IMR-90 (cell line): ENCODE results near the gene DOCK6. TPM values are rescaled to one million over a fixed set of nuclear protein-coding genes. Genes with fewer than 3 reads are reported as not detected.

Source experiments
- ATAC-seq: fragments of 200-7000 bp; cut with Tn5 transposase; 2 replicates; pipeline ENCODE4 v1.9.1; 2020; ENCODE audit warnings: low read depth, mild to moderate bottlenecking, moderate library complexity
- BruUV-seq: library from RNA; stranded (reverse); fragments of 400-500 nt; replicated peaks from 2 replicates; lab custom pipeline; 2021; lab: Mats Ljungman, UMichigan
- CTCF ChIA-PET: fragments of 300-600 bp; formaldehyde crosslinking; extraction: SDS; loops from one replicate; lab custom pipeline; 2021; ENCODE audit warnings: antibody characterized with exemption; lab: Yijun Ruan, JAX
- POLR2A ChIA-PET: fragments of 300-600 bp; sonication (Branson Sonifier 250); formaldehyde crosslinking; loops from one replicate; lab custom pipeline; 2022; ENCODE audit warnings: antibody characterized with exemption; ENCODE audit not compliant: unreplicated experiment; lab: Charles Lee
- DNase-seq: peaks from one replicate; pipeline ENCODE4 v3.0.0; 2013
- H2AFZ ChIP-seq: replicated peaks from 2 replicates; pipeline ENCODE3; 2013; ENCODE audit warnings: low read length, mild to moderate bottlenecking; ENCODE audit not compliant: poor library complexity
- H2AK5ac ChIP-seq: 2 replicates; pipeline ENCODE4 v1.6.1; 2013; ENCODE audit warnings: low read depth, low read length, inconsistent platforms
- H2AK9ac ChIP-seq: replicated peaks from 2 replicates; pipeline ENCODE3; 2013; ENCODE audit warnings: mild to moderate bottlenecking, low read depth, low read length, moderate library complexity; ENCODE audit not compliant: poor library complexity
- H2BK120ac ChIP-seq: 2 replicates; pipeline ENCODE4 v1.6.1; 2013; ENCODE audit warnings: low read depth, low read length, inconsistent platforms
- H2BK15ac ChIP-seq: 3 replicates; pipeline ENCODE4 v1.6.1; 2013; ENCODE audit warnings: low read depth, low read length, inconsistent platforms
- H2BK20ac ChIP-seq: 2 replicates; pipeline ENCODE4 v1.6.1; 2013; ENCODE audit warnings: low read depth, mild to moderate bottlenecking, inconsistent platforms, low read length, moderate library complexity
- H2BK5ac ChIP-seq: 2 replicates; pipeline ENCODE4 v1.6.1; 2013; ENCODE audit warnings: mild to moderate bottlenecking, low read depth, low read length, inconsistent platforms; ENCODE audit not compliant: poor library complexity, severe bottlenecking
- H3K14ac ChIP-seq: replicated peaks from 2 replicates; pipeline ENCODE4 v1.6.1; 2013; ENCODE audit warnings: low read depth, low read length, inconsistent platforms
- H3K18ac ChIP-seq: 2 replicates; pipeline ENCODE4 v1.6.1; 2013; ENCODE audit warnings: low read depth, low read length, control low read depth
- H3K23ac ChIP-seq: 2 replicates; pipeline ENCODE4 v1.6.1; 2013; ENCODE audit warnings: low read depth, low read length, inconsistent platforms
- H3K27ac ChIP-seq: 2 replicates; pipeline ENCODE4 v1.5.1; 2013; ENCODE audit warnings: mild to moderate bottlenecking, control low read depth, low read length; ENCODE audit not compliant: insufficient read depth
- H3K27me3 ChIP-seq: 2 replicates; pipeline ENCODE4 v1.6.1; 2013; ENCODE audit warnings: low read length; ENCODE audit not compliant: control insufficient read depth, insufficient read depth
- H3K36me3 ChIP-seq: 2 replicates; pipeline ENCODE4 v1.6.1; 2013; ENCODE audit warnings: low read length, mixed read lengths; ENCODE audit not compliant: control insufficient read depth, insufficient read depth
- H3K4ac ChIP-seq: 2 replicates; pipeline ENCODE4 v1.6.1; 2013; ENCODE audit warnings: low read depth, low read length, inconsistent platforms
- H3K4me1 ChIP-seq: 2 replicates; pipeline ENCODE4 v1.6.1; 2013; ENCODE audit warnings: low read length, mixed read lengths; ENCODE audit not compliant: control insufficient read depth, insufficient read depth
- H3K4me2 ChIP-seq: 2 replicates; pipeline ENCODE4 v1.6.1; 2013; ENCODE audit warnings: low read depth, mild to moderate bottlenecking, control low read depth, low read length, moderate library complexity
- H3K4me3 ChIP-seq: 2 replicates; pipeline ENCODE4 v1.5.1; 2013; ENCODE audit warnings: low read depth, mild to moderate bottlenecking, control low read depth, low read length, moderate library complexity; ENCODE audit not compliant: insufficient read depth
- H3K56ac ChIP-seq: 2 replicates; pipeline ENCODE4 v1.6.1; 2013; ENCODE audit warnings: low read length, inconsistent platforms; ENCODE audit not compliant: insufficient read depth; ENCODE audit errors: extremely low read depth
- H3K79me1 ChIP-seq, 2 experiments: 2 replicates each; pipeline ENCODE4 v1.6.1; 2013; ENCODE audit warnings: low read length in 2 of 2, inconsistent platforms in 1 of 2, low read depth in 1 of 2
- H3K9ac ChIP-seq: 2 replicates; pipeline ENCODE4 v1.6.1; 2013; ENCODE audit warnings: low read depth, low read length, control low read depth
- H3K9me1 ChIP-seq: 2 replicates; pipeline ENCODE4 v1.6.1; 2013; ENCODE audit warnings: low read length, inconsistent platforms; ENCODE audit not compliant: insufficient read depth
- H3K9me3 ChIP-seq: 2 replicates; pipeline ENCODE4 v1.6.1; 2013; ENCODE audit warnings: low read length; ENCODE audit not compliant: control insufficient read depth, insufficient read depth
- H4K20me1 ChIP-seq: 2 replicates; pipeline ENCODE4 v1.6.1; 2013; ENCODE audit warnings: low read length, inconsistent platforms; ENCODE audit not compliant: insufficient read depth
- H4K5ac ChIP-seq: 2 replicates; pipeline ENCODE4 v1.6.1; 2013; ENCODE audit warnings: mild to moderate bottlenecking, low read depth, low read length, control low read depth
- H4K8ac ChIP-seq, 2 experiments: 2 replicates each; pipeline ENCODE4 v1.6.1; 2013; ENCODE audit warnings: low read depth in 2 of 2, low read length in 2 of 2, control low read depth in 1 of 2, inconsistent platforms in 1 of 2
- H4K91ac ChIP-seq: 2 replicates; pipeline ENCODE4 v1.6.1; 2013; ENCODE audit warnings: low read depth, low read length, inconsistent platforms; ENCODE audit not compliant: insufficient read depth
- BHLHE40 ChIP-seq: fragments of 150-350 bp; IDR thresholded peaks from 2 replicates; pipeline ENCODE4 v1.6.1; 2016; ENCODE audit warnings: mild to moderate bottlenecking, low read depth, low read length
- CEBPB ChIP-seq: IDR thresholded peaks from 2 replicates; pipeline ENCODE4 v1.6.1; 2012; ENCODE audit warnings: low read depth, low read length, improper control_type of control experiment
- CHD1 ChIP-seq: IDR thresholded peaks from 2 replicates; pipeline ENCODE4 v1.6.1; 2012; ENCODE audit warnings: low read depth, low read length, improper control_type of control experiment
- CTCF ChIP-seq: conservative IDR thresholded peaks from 2 replicates; pipeline ENCODE4 v1.5.1; 2012; ENCODE audit warnings: mild to moderate bottlenecking, low read depth, low read length, improper control_type of control experiment
- MAZ ChIP-seq: IDR thresholded peaks from 2 replicates; pipeline ENCODE4 v1.6.1; 2012; ENCODE audit warnings: low read depth, mild to moderate bottlenecking, low read length, improper control_type of control experiment, moderate library complexity, borderline replicate concordance
- MXI1 ChIP-seq: IDR thresholded peaks from 2 replicates; pipeline ENCODE4 v1.6.1; 2012; ENCODE audit warnings: low read depth, mild to moderate bottlenecking, low read length, moderate library complexity, borderline replicate concordance
- NFE2L2 ChIP-seq: fragments of 150-350 bp; IDR thresholded peaks from 2 replicates; pipeline ENCODE4 v1.6.1; 2016; ENCODE audit warnings: low read depth, mild to moderate bottlenecking, low read length
- POLR2A ChIP-seq: IDR thresholded peaks from 2 replicates; pipeline ENCODE4 v1.6.1; 2012; ENCODE audit warnings: mild to moderate bottlenecking, low read depth, low read length
- RFX5 ChIP-seq: IDR thresholded peaks from 2 replicates; pipeline ENCODE4 v1.8.0; 2012; ENCODE audit warnings: low read depth, mild to moderate bottlenecking, low read length, moderate library complexity
- SMC3 ChIP-seq: fragments of 150-350 bp; IDR thresholded peaks from 2 replicates; pipeline ENCODE4 v1.6.1; 2016; ENCODE audit warnings: low read depth, mild to moderate bottlenecking, antibody characterized with exemption, low read length, moderate library complexity
- WGBS, 2 experiments: methylation state at CpG; one replicate each; pipeline versions ENCODE4 v1.1.5 to v1.1.7; 2013; ENCODE audit warnings: missing lambda C conversion rate in 2 of 2; ENCODE audit not compliant: insufficient read length in 1 of 2; ENCODE audit errors: extremely low coverage in 2 of 2; 5-methylcytosine and 5-hydroxymethylcytosine counted together
- dilution Hi-C: fragments of 300-500 bp; cut with HindIII; formaldehyde crosslinking; loops from one replicate; pipeline ENCODE4 v1.14.3; 2018; ENCODE audit warnings: low sequenced_read_pairs; ENCODE audit not compliant: unreplicated experiment
- in situ Hi-C: fragments of 300-500 bp; cut with MboI; formaldehyde crosslinking; loops from 3 replicates; pipeline ENCODE4 v1.14.3; 2019; ENCODE audit warnings: low sequenced_read_pairs, inconsistent platforms, mixed read lengths
- intact Hi-C: fragments of 100-400 bp; cut with micrococcal nuclease; formaldehyde crosslinking; loops from 2 replicates; pipeline ENCODE4 v1.10.0; 2022
- polyA plus RNA-seq, 3 experiments: library from polyadenylated mRNA; depleted of rRNA; stranded (reverse); fragments of >200 nt; gene quantifications; 2 replicates each; pipeline ENCODE4 v1.2.3, GENCODE V29; 2012; ENCODE audit warnings: low replicate concordance in 1 of 3
- total RNA-seq: library from RNA; depleted of rRNA; stranded (reverse); fragments of >200 nt; gene quantifications from 2 replicates; pipeline ENCODE4 v1.2.3, GENCODE V29; 2012
- TF ChIP-seq, protein P1 (sequence below): fragments of 150-350 bp; IDR thresholded peaks from 2 replicates; pipeline ENCODE4 v1.6.1; 2016; ENCODE audit warnings: low read depth, mild to moderate bottlenecking, low read length, moderate library complexity, borderline replicate concordance
- TF ChIP-seq, protein P2 (sequence below): fragments of 150-350 bp; IDR thresholded peaks from 2 replicates; pipeline ENCODE4 v1.6.1; 2017; ENCODE audit warnings: mild to moderate bottlenecking, antibody characterized with exemption, low read length, low read depth

The DOCK6 gene
- total and polyA plus RNA-seq, 2 of the 4 experiments (the other 2 are of a cell fraction), result 5.0 to 18.4 TPM

GRCh38 chr19:11195681-11196080 lies 66.6 kb downstream of the DOCK6 start:
- no peak for ATAC-seq
- in situ Hi-C loops (no loop called here), intact Hi-C loops (no loop called here), dilution Hi-C loops (no loop called here)
- DNase-seq, result no peak
- peak overlapping the region; percentile 98 for H3K14ac ChIP-seq
- H3K4me2 ChIP-seq, result peak overlapping the region; percentile 99
- no peaks in the 10 kb centered on the region for H3K9me3 ChIP-seq
- H2BK120ac ChIP-seq, result peak overlapping the region; percentile 90
- H2BK20ac ChIP-seq, result peak overlapping the region; percentile 81
- H4K20me1 ChIP-seq, result peaks cover 17% of the 10 kb centered on the region; the same call in 1 of the 2 replicates
- BruUV-seq, result no TSS peak
- peak overlapping the region; percentile 34 for H2AFZ ChIP-seq
- H3K4me1 ChIP-seq, result peaks cover 17% of the 10 kb centered on the region
- peak overlapping the region; percentile 54 for H3K4me3 ChIP-seq
- peak overlapping the region; percentile 69 for H3K56ac ChIP-seq
- H4K5ac ChIP-seq, result peak overlapping the region; percentile 66
- no peak for TF ChIP-seq RFX5
- no peak for TF ChIP-seq SMC3
- no peak for TF ChIP-seq BHLHE40
- TF ChIP-seq CTCF, result no peak
- TF ChIP-seq, protein P1, sequence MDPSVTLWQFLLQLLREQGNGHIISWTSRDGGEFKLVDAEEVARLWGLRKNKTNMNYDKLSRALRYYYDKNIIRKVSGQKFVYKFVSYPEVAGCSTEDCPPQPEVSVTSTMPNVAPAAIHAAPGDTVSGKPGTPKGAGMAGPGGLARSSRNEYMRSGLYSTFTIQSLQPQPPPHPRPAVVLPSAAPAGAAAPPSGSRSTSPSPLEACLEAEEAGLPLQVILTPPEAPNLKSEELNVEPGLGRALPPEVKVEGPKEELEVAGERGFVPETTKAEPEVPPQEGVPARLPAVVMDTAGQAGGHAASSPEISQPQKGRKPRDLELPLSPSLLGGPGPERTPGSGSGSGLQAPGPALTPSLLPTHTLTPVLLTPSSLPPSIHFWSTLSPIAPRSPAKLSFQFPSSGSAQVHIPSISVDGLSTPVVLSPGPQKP, result no peak
- no peak for TF ChIP-seq CHD1
- no peak for TF ChIP-seq MXI1
- TF ChIP-seq, protein P2, sequence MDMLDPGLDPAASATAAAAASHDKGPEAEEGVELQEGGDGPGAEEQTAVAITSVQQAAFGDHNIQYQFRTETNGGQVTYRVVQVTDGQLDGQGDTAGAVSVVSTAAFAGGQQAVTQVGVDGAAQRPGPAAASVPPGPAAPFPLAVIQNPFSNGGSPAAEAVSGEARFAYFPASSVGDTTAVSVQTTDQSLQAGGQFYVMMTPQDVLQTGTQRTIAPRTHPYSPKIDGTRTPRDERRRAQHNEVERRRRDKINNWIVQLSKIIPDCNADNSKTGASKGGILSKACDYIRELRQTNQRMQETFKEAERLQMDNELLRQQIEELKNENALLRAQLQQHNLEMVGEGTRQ, result no peak
- no peak for TF ChIP-seq CEBPB
- no peak for TF ChIP-seq POLR2A
- TF ChIP-seq MAZ, result no peak
- no peak for TF ChIP-seq NFE2L2
- peaks cover 42% of the 10 kb centered on the region for H3K36me3 ChIP-seq
- no peaks in the 10 kb centered on the region for H3K27me3 ChIP-seq
- peak overlapping the region; percentile 99 for H3K23ac ChIP-seq
- peak overlapping the region; percentile 100 for H3K27ac ChIP-seq
- 67% methylated on average over 5 of the region's 12 CpGs; no CpG with 5 or more reads in 1 of the 2 experiments for WGBS, 2 experiments
- peak overlapping the region; percentile 80 for H2BK5ac ChIP-seq
- H2AK5ac ChIP-seq, result peak overlapping the region; percentile 100
- ChIA-PET POLR2A (no interaction called here), CTCF (interaction anchor here (1.2 kb wide), 1 partner anchor 8 kb away, joined by 3 read pairs; no protein-coding TSS in a partner anchor)
- H3K79me1 ChIP-seq, result peaks cover 21 to 61% of the 10 kb centered on the region in 2 experiments
- peaks cover 7% of the 10 kb centered on the region for H3K9me1 ChIP-seq
- peak overlapping the region; percentile 98 for H3K4ac ChIP-seq
- peak overlapping the region; percentile 92 for H4K91ac ChIP-seq
- H2AK9ac ChIP-seq, result peak overlapping the region; percentile 97
- H4K8ac ChIP-seq, result peak overlapping the region; percentile 70 to 90
- H3K9ac ChIP-seq, result peak overlapping the region; percentile 94
- H2BK15ac ChIP-seq, result peak overlapping the region; percentile 94; the same call in 2 of the 3 replicates
- peak overlapping the region; percentile 65 for H3K18ac ChIP-seq
